IMR-90 (cell line): ENCODE data around the gene PCSK6. TPM values are rescaled to one million over a fixed set of nuclear protein-coding genes. Genes with fewer than 3 reads are reported as not detected.

Experiments
- ATAC-seq: fragments of 200-7000 bp; cut with Tn5 transposase; 2 replicates; pipeline ENCODE4 v1.9.1; 2020; ENCODE audit warnings: low read depth, mild to moderate bottlenecking, moderate library complexity
- BruUV-seq: library from RNA; stranded (reverse); fragments of 400-500 nt; replicated peaks from 2 replicates; lab custom pipeline; 2021; lab: Mats Ljungman, UMichigan
- CTCF ChIA-PET: fragments of 300-600 bp; formaldehyde crosslinking; extraction: SDS; loops from one replicate; lab custom pipeline; 2021; ENCODE audit warnings: antibody characterized with exemption; lab: Yijun Ruan, JAX
- POLR2A ChIA-PET: fragments of 300-600 bp; sonication (Branson Sonifier 250); formaldehyde crosslinking; loops from one replicate; lab custom pipeline; 2022; ENCODE audit warnings: antibody characterized with exemption; ENCODE audit not compliant: unreplicated experiment; lab: Charles Lee
- DNase-seq: peaks from one replicate; pipeline ENCODE4 v3.0.0; 2013
- H2AFZ ChIP-seq: replicated peaks from 2 replicates; pipeline ENCODE3; 2013; ENCODE audit warnings: low read length, mild to moderate bottlenecking; ENCODE audit not compliant: poor library complexity
- H2AK5ac ChIP-seq: 2 replicates; pipeline ENCODE4 v1.6.1; 2013; ENCODE audit warnings: low read depth, low read length, inconsistent platforms
- H2AK9ac ChIP-seq: replicated peaks from 2 replicates; pipeline ENCODE3; 2013; ENCODE audit warnings: mild to moderate bottlenecking, low read depth, low read length, moderate library complexity; ENCODE audit not compliant: poor library complexity
- H2BK120ac ChIP-seq: 2 replicates; pipeline ENCODE4 v1.6.1; 2013; ENCODE audit warnings: low read depth, low read length, inconsistent platforms
- H2BK15ac ChIP-seq: 3 replicates; pipeline ENCODE4 v1.6.1; 2013; ENCODE audit warnings: low read depth, low read length, inconsistent platforms
- H2BK20ac ChIP-seq: 2 replicates; pipeline ENCODE4 v1.6.1; 2013; ENCODE audit warnings: low read depth, mild to moderate bottlenecking, inconsistent platforms, low read length, moderate library complexity
- H2BK5ac ChIP-seq: 2 replicates; pipeline ENCODE4 v1.6.1; 2013; ENCODE audit warnings: mild to moderate bottlenecking, low read depth, low read length, inconsistent platforms; ENCODE audit not compliant: poor library complexity, severe bottlenecking
- H3K14ac ChIP-seq: replicated peaks from 2 replicates; pipeline ENCODE4 v1.6.1; 2013; ENCODE audit warnings: low read depth, low read length, inconsistent platforms
- H3K18ac ChIP-seq: 2 replicates; pipeline ENCODE4 v1.6.1; 2013; ENCODE audit warnings: low read depth, low read length, control low read depth
- H3K23ac ChIP-seq: 2 replicates; pipeline ENCODE4 v1.6.1; 2013; ENCODE audit warnings: low read depth, low read length, inconsistent platforms
- H3K27ac ChIP-seq: 2 replicates; pipeline ENCODE4 v1.5.1; 2013; ENCODE audit warnings: mild to moderate bottlenecking, control low read depth, low read length; ENCODE audit not compliant: insufficient read depth
- H3K27me3 ChIP-seq: 2 replicates; pipeline ENCODE4 v1.6.1; 2013; ENCODE audit warnings: low read length; ENCODE audit not compliant: control insufficient read depth, insufficient read depth
- H3K36me3 ChIP-seq: 2 replicates; pipeline ENCODE4 v1.6.1; 2013; ENCODE audit warnings: low read length, mixed read lengths; ENCODE audit not compliant: control insufficient read depth, insufficient read depth
- H3K4ac ChIP-seq: 2 replicates; pipeline ENCODE4 v1.6.1; 2013; ENCODE audit warnings: low read depth, low read length, inconsistent platforms
- H3K4me1 ChIP-seq: 2 replicates; pipeline ENCODE4 v1.6.1; 2013; ENCODE audit warnings: low read length, mixed read lengths; ENCODE audit not compliant: control insufficient read depth, insufficient read depth
- H3K4me2 ChIP-seq: 2 replicates; pipeline ENCODE4 v1.6.1; 2013; ENCODE audit warnings: low read depth, mild to moderate bottlenecking, control low read depth, low read length, moderate library complexity
- H3K4me3 ChIP-seq: 2 replicates; pipeline ENCODE4 v1.5.1; 2013; ENCODE audit warnings: low read depth, mild to moderate bottlenecking, control low read depth, low read length, moderate library complexity; ENCODE audit not compliant: insufficient read depth
- H3K56ac ChIP-seq: 2 replicates; pipeline ENCODE4 v1.6.1; 2013; ENCODE audit warnings: low read length, inconsistent platforms; ENCODE audit not compliant: insufficient read depth; ENCODE audit errors: extremely low read depth
- H3K79me1 ChIP-seq, 2 experiments: 2 replicates each; pipeline ENCODE4 v1.6.1; 2013; ENCODE audit warnings: low read length in 2 of 2, inconsistent platforms in 1 of 2, low read depth in 1 of 2
- H3K9ac ChIP-seq: 2 replicates; pipeline ENCODE4 v1.6.1; 2013; ENCODE audit warnings: low read depth, low read length, control low read depth
- H3K9me1 ChIP-seq: 2 replicates; pipeline ENCODE4 v1.6.1; 2013; ENCODE audit warnings: low read length, inconsistent platforms; ENCODE audit not compliant: insufficient read depth
- H3K9me3 ChIP-seq: 2 replicates; pipeline ENCODE4 v1.6.1; 2013; ENCODE audit warnings: low read length; ENCODE audit not compliant: control insufficient read depth, insufficient read depth
- H4K20me1 ChIP-seq: 2 replicates; pipeline ENCODE4 v1.6.1; 2013; ENCODE audit warnings: low read length, inconsistent platforms; ENCODE audit not compliant: insufficient read depth
- H4K5ac ChIP-seq: 2 replicates; pipeline ENCODE4 v1.6.1; 2013; ENCODE audit warnings: mild to moderate bottlenecking, low read depth, low read length, control low read depth
- H4K8ac ChIP-seq, 2 experiments: 2 replicates each; pipeline ENCODE4 v1.6.1; 2013; ENCODE audit warnings: low read depth in 2 of 2, low read length in 2 of 2, control low read depth in 1 of 2, inconsistent platforms in 1 of 2
- H4K91ac ChIP-seq: 2 replicates; pipeline ENCODE4 v1.6.1; 2013; ENCODE audit warnings: low read depth, low read length, inconsistent platforms; ENCODE audit not compliant: insufficient read depth
- BHLHE40 ChIP-seq: fragments of 150-350 bp; IDR thresholded peaks from 2 replicates; pipeline ENCODE4 v1.6.1; 2016; ENCODE audit warnings: mild to moderate bottlenecking, low read depth, low read length
- CEBPB ChIP-seq: IDR thresholded peaks from 2 replicates; pipeline ENCODE4 v1.6.1; 2012; ENCODE audit warnings: low read depth, low read length, improper control_type of control experiment
- CHD1 ChIP-seq: IDR thresholded peaks from 2 replicates; pipeline ENCODE4 v1.6.1; 2012; ENCODE audit warnings: low read depth, low read length, improper control_type of control experiment
- CTCF ChIP-seq: conservative IDR thresholded peaks from 2 replicates; pipeline ENCODE4 v1.5.1; 2012; ENCODE audit warnings: mild to moderate bottlenecking, low read depth, low read length, improper control_type of control experiment
- ELK1 ChIP-seq: fragments of 150-350 bp; IDR thresholded peaks from 2 replicates; pipeline ENCODE4 v1.6.1; 2016; ENCODE audit warnings: low read depth, mild to moderate bottlenecking, low read length, moderate library complexity, borderline replicate concordance
- FOS ChIP-seq: fragments of 150-350 bp; IDR thresholded peaks from 2 replicates; pipeline ENCODE4 v1.6.1; 2016; ENCODE audit warnings: low read depth, low read length
- MAFK ChIP-seq: IDR thresholded peaks from 2 replicates; pipeline ENCODE4 v1.6.1; 2012; ENCODE audit warnings: low read depth, low read length, improper control_type of control experiment
- MAZ ChIP-seq: IDR thresholded peaks from 2 replicates; pipeline ENCODE4 v1.6.1; 2012; ENCODE audit warnings: low read depth, mild to moderate bottlenecking, low read length, improper control_type of control experiment, moderate library complexity, borderline replicate concordance
- MXI1 ChIP-seq: IDR thresholded peaks from 2 replicates; pipeline ENCODE4 v1.6.1; 2012; ENCODE audit warnings: low read depth, mild to moderate bottlenecking, low read length, moderate library complexity, borderline replicate concordance
- NFE2L2 ChIP-seq: fragments of 150-350 bp; IDR thresholded peaks from 2 replicates; pipeline ENCODE4 v1.6.1; 2016; ENCODE audit warnings: low read depth, mild to moderate bottlenecking, low read length
- POLR2A ChIP-seq: IDR thresholded peaks from 2 replicates; pipeline ENCODE4 v1.6.1; 2012; ENCODE audit warnings: mild to moderate bottlenecking, low read depth, low read length
- RAD21 ChIP-seq: IDR thresholded peaks from 2 replicates; pipeline ENCODE4 v1.6.1; 2012; ENCODE audit warnings: low read length, improper control_type of control experiment
- RCOR1 ChIP-seq: IDR thresholded peaks from 2 replicates; pipeline ENCODE4 v1.6.1; 2012; ENCODE audit warnings: mild to moderate bottlenecking, low read length, improper control_type of control experiment; ENCODE audit not compliant: insufficient replicate concordance
- RFX5 ChIP-seq: IDR thresholded peaks from 2 replicates; pipeline ENCODE4 v1.8.0; 2012; ENCODE audit warnings: low read depth, mild to moderate bottlenecking, low read length, moderate library complexity
- SMC3 ChIP-seq: fragments of 150-350 bp; IDR thresholded peaks from 2 replicates; pipeline ENCODE4 v1.6.1; 2016; ENCODE audit warnings: low read depth, mild to moderate bottlenecking, antibody characterized with exemption, low read length, moderate library complexity
- USF2 ChIP-seq: fragments of 150-350 bp; IDR thresholded peaks from 2 replicates; pipeline ENCODE4 v1.6.1; 2017; ENCODE audit warnings: mild to moderate bottlenecking, antibody characterized with exemption, low read length, low read depth
- WGBS, 2 experiments: methylation state at CpG; one replicate each; pipeline versions ENCODE4 v1.1.5 to v1.1.7; 2013; ENCODE audit warnings: missing lambda C conversion rate in 2 of 2; ENCODE audit not compliant: insufficient read length in 1 of 2; ENCODE audit errors: extremely low coverage in 2 of 2; 5-methylcytosine and 5-hydroxymethylcytosine counted together
- dilution Hi-C: fragments of 300-500 bp; cut with HindIII; formaldehyde crosslinking; loops from one replicate; pipeline ENCODE4 v1.14.3; 2018; ENCODE audit warnings: low sequenced_read_pairs; ENCODE audit not compliant: unreplicated experiment
- in situ Hi-C: fragments of 300-500 bp; cut with MboI; formaldehyde crosslinking; loops from 3 replicates; pipeline ENCODE4 v1.14.3; 2019; ENCODE audit warnings: low sequenced_read_pairs, inconsistent platforms, mixed read lengths
- intact Hi-C: fragments of 100-400 bp; cut with micrococcal nuclease; formaldehyde crosslinking; loops from 2 replicates; pipeline ENCODE4 v1.10.0; 2022
- polyA plus RNA-seq, 3 experiments: library from polyadenylated mRNA; depleted of rRNA; stranded (reverse); fragments of >200 nt; gene quantifications; 2 replicates each; pipeline ENCODE4 v1.2.3, GENCODE V29; 2012; ENCODE audit warnings: low replicate concordance in 1 of 3
- total RNA-seq: library from RNA; depleted of rRNA; stranded (reverse); fragments of >200 nt; gene quantifications from 2 replicates; pipeline ENCODE4 v1.2.3, GENCODE V29; 2012

The PCSK6 gene
- total and polyA plus RNA-seq, 2 of the 4 experiments (the other 2 are of a cell fraction) = not detected

DNA sequence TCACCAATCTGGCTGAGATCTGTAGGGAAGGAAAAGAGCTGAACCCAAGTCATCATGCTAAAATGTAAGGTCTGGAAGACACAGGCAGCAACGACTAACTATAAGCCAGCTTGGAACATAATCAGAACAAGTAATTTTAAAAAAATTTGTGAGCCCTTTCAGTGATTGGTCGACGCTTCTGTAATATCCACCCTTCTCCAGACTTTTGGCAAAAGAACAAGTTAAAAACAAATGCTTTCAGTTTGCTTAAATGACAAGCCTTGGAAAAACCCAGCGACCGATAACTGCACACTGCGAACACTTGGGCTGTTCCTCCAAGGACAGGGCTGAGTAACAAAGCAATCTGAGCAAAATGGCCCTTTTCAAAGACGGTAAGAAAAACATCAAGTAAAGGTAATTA lies 49.6 kb downstream of the PCSK6 start:
- Histone ChIP-seq H3K18ac (no peak overlapping the region), H3K27me3 (peaks cover 10% of the 10 kb centered on the region), H3K14ac (no peak overlapping the region), H3K4ac (no peak overlapping the region), H4K8ac (no peak overlapping the region), H3K23ac (no peak overlapping the region), H2AK9ac (no peak overlapping the region), H3K9ac (no peak overlapping the region), H3K56ac (no peak overlapping the region), H4K5ac (no peak overlapping the region), H2BK20ac (no peak overlapping the region), H4K91ac (no peak overlapping the region), H2AFZ (peak overlapping the region; percentile 17), H3K4me2 (no peak overlapping the region), H3K27ac (no peak overlapping the region), H3K79me1 (no peaks in the 10 kb centered on the region), H2BK15ac (no peak overlapping the region), H3K9me3 (peaks cover 2% of the 10 kb centered on the region; the same call in 1 of the 2 replicates), H4K20me1 (no peaks in the 10 kb centered on the region), H2BK120ac (no peak overlapping the region), H2BK5ac (no peak overlapping the region), H3K4me3 (no peak overlapping the region), H3K4me1 (no peaks in the 10 kb centered on the region; the same call in 1 of the 2 replicates), H3K9me1 (0 out of 2 replicates have a peak, but pooled peaks cover 3% of the 10 kb centered on the region), H3K36me3 (no peaks in the 10 kb centered on the region), H2AK5ac (no peak overlapping the region)
- ATAC-seq = peak; percentile 77
- in situ Hi-C loops = no loop called here
- TF ChIP-seq SMC3 (no peak), RFX5 (no peak), CEBPB (no peak), NFE2L2 (no peak), RAD21 (no peak), USF2 (no peak), ELK1 (no peak), BHLHE40 (no peak), MAFK (no peak), POLR2A (no peak), RCOR1 (no peak), CTCF (no peak), FOS (no peak), MXI1 (no peak), CHD1 (no peak), MAZ (no peak)
- intact Hi-C loops = no loop called here
- ChIA-PET POLR2A (no interaction called here), CTCF (no interaction called here)
- DNase-seq = peak; percentile 24
- no TSS peak for BruUV-seq
- WGBS, 2 experiments = 24% methylated on average over 7 of the region's 7 CpGs; no CpG with 5 or more reads in 1 of the 2 experiments
- dilution Hi-C loops = no loop called here
